ENCODE data around the gene SIGLECL1.

SIGLECL1 gene

DNA sequence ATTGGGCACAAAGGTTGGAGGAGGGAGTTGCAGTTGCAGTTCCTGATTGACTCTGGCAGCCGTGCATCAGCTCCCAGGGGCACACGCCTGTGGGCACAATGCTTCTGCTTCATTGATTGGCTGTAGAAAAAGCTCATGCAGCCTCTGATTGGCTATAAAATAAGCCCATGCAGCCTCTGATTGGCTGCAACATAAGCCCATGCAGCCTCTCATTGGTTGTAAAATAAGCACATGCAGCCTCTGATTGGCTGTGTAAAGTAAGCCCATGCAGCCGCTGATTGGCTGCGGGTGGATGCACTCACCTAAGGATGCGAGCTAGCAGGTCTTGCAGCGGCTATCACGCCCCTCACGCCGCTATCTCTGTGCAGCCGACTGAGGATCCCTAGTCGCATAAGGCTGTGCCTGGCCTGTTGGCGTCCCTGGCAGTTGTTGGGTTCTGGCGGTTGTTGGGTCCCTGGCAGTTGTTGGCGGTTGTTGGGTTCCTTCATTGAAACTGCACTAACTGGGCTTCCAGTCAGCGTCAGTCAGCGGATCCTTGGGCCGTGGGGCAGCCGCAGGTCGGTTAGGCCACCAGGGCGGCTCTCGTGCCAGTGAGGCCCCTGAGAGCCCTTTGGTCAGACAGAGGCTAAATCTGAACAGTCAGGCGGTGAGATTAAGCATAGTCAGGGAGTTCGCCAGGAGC is at the start of gene SIGLECL1:
Gene SIGLECL1, plus strand, starts transcription at position 295 of the 682 bp plus-strand sequence. CDS start 12,993 bp downstream, outside the sequence.
- no peak within 1 kb of the TSS for H2AFZ ChIP-seq (ENCODE audit: low read length)
- no peak for TF ChIP-seq EZH2 (IDR thresholded peaks at IDR 0.05; ENCODE audit: borderline replicate concordance, low read length)
- TF ChIP-seq, protein P1, sequence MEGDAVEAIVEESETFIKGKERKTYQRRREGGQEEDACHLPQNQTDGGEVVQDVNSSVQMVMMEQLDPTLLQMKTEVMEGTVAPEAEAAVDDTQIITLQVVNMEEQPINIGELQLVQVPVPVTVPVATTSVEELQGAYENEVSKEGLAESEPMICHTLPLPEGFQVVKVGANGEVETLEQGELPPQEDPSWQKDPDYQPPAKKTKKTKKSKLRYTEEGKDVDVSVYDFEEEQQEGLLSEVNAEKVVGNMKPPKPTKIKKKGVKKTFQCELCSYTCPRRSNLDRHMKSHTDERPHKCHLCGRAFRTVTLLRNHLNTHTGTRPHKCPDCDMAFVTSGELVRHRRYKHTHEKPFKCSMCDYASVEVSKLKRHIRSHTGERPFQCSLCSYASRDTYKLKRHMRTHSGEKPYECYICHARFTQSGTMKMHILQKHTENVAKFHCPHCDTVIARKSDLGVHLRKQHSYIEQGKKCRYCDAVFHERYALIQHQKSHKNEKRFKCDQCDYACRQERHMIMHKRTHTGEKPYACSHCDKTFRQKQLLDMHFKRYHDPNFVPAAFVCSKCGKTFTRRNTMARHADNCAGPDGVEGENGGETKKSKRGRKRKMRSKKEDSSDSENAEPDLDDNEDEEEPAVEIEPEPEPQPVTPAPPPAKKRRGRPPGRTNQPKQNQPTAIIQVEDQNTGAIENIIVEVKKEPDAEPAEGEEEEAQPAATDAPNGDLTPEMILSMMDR (IDR thresholded peaks at IDR 0.05; ENCODE audit: low read length), result no peak

DNA sequence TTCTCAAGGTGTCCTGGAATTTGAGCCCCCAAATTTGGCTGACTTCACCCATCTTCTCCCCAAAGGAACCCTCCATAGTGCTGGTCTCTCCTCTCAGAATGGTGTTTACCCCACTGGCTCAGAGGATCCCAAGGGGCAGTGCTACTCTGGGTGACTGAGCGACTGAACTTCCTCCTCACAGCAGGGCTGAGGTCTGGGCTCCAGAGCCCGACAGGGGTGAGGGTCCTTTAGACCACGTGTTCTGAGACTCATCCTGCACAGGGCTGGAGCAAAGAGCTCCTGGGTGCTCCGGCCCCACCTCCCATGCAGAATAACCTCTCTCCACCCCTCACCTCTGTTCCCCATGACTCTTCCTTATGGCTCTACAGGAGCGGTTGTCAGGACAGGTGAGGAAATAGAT is 49.2 kb upstream of the SIGLECL1 start:
- Histone ChIP-seq H4K20me1 (ENCODE audit: insufficient read depth, low read length) (no peaks in the 10 kb centered on the region), H3K9ac (ENCODE audit: low read length) (no peak overlapping the region), H3K4me2 (ENCODE audit: low read length) (no peak overlapping the region), H3K4me3 (ENCODE audit: low read depth, low read length, poor library complexity, severe bottlenecking) (no peak overlapping the region), H3K9me3 (ENCODE audit: low read length) (no peaks in the 10 kb centered on the region), H3K4me1 (ENCODE audit: insufficient read depth, low read length, severe bottlenecking) (no peaks in the 10 kb centered on the region), H3K9me2 (ENCODE audit: low read depth, low read length) (no peaks in the 10 kb centered on the region), H3F3A (ENCODE audit: insufficient read depth, low read length) (no peaks in the 10 kb centered on the region), H2AFZ (ENCODE audit: low read length) (no peak overlapping the region), H3K36me3 (ENCODE audit: insufficient read depth, low read length) (no peaks in the 10 kb centered on the region), H3K27ac (ENCODE audit: low read depth, low read length, poor library complexity, severe bottlenecking) (no peak overlapping the region), H3K27me3 (ENCODE audit: insufficient read depth, low read length) (0 out of 2 replicates have a peak, but pooled peaks cover 6% of the 10 kb centered on the region), H3K79me2 (ENCODE audit: insufficient read depth, low read length) (no peaks in the 10 kb centered on the region)
- TF ChIP-seq, protein P1 (IDR thresholded peaks at IDR 0.05; ENCODE audit: low read length), result no peak

More for the DNA sequence above, at the start of gene SIGLECL1:
- no peaks in the 10 kb centered on the region for H3K79me2 ChIP-seq (ENCODE audit: insufficient read depth, low read length)
- H3F3A ChIP-seq (ENCODE audit: insufficient read depth, low read length), result no peaks in the 10 kb centered on the region
- no peaks in the 10 kb centered on the region for H3K9me3 ChIP-seq (ENCODE audit: low read length)
- H3K9me2 ChIP-seq (ENCODE audit: low read depth, low read length), result no peaks in the 10 kb centered on the region
- H3K9ac ChIP-seq (ENCODE audit: low read length), result no peak within 1 kb of the TSS
- H3K27ac ChIP-seq (ENCODE audit: low read depth, low read length, poor library complexity, severe bottlenecking), result no peak within 1 kb of the TSS
- no peaks in the 10 kb centered on the region for H4K20me1 ChIP-seq (ENCODE audit: insufficient read depth, low read length)
- H3K4me1 ChIP-seq (ENCODE audit: insufficient read depth, low read length, severe bottlenecking), result no peaks in the 10 kb centered on the region
- no peaks in the 10 kb centered on the region for H3K36me3 ChIP-seq (ENCODE audit: insufficient read depth, low read length)
- H3K27me3 ChIP-seq (ENCODE audit: insufficient read depth, low read length), result no peaks in the 10 kb centered on the region; the same call in 1 of the 2 replicates
- H3K4me3 ChIP-seq (ENCODE audit: low read depth, low read length, poor library complexity, severe bottlenecking), result no peak within 1 kb of the TSS
- H3K4me2 ChIP-seq (ENCODE audit: low read length), result no peak within 1 kb of the TSS

DNA sequence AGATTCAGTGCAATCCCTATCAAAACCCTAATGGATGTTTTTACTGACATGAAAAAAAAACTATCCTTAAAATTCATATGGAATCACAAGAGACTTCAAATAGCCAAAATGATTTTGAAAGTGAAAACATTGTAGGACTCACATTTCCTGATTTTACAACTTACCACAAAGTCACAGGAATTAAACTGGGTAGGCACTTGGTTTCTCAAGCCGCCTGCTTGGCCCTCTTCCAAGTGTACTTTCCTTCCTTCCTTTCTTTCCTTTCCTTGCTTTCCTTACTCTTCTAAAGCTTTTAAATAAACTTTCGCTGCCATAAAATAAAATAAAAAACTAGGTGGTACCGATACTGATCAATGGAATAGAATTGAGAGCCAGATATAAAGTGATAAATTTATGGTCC is 47.0 kb upstream of the SIGLECL1 start:
- Histone ChIP-seq H3F3A (ENCODE audit: insufficient read depth, low read length) (no peaks in the 10 kb centered on the region), H4K20me1 (ENCODE audit: insufficient read depth, low read length) (no peaks in the 10 kb centered on the region), H3K4me2 (ENCODE audit: low read length) (no peak overlapping the region), H3K4me3 (ENCODE audit: low read depth, low read length, poor library complexity, severe bottlenecking) (no peak overlapping the region), H3K9ac (ENCODE audit: low read length) (no peak overlapping the region), H3K36me3 (ENCODE audit: insufficient read depth, low read length) (no peaks in the 10 kb centered on the region), H3K9me2 (ENCODE audit: low read depth, low read length) (no peaks in the 10 kb centered on the region), H3K27ac (ENCODE audit: low read depth, low read length, poor library complexity, severe bottlenecking) (no peak overlapping the region), H2AFZ (ENCODE audit: low read length) (no peak overlapping the region), H3K9me3 (ENCODE audit: low read length) (no peaks in the 10 kb centered on the region), H3K79me2 (ENCODE audit: insufficient read depth, low read length) (no peaks in the 10 kb centered on the region), H3K4me1 (ENCODE audit: insufficient read depth, low read length, severe bottlenecking) (no peaks in the 10 kb centered on the region), H3K27me3 (ENCODE audit: insufficient read depth, low read length) (0 out of 2 replicates have a peak, but pooled peaks cover 6% of the 10 kb centered on the region)
- TF ChIP-seq, protein P1 (IDR thresholded peaks at IDR 0.05; ENCODE audit: low read length), result no peak
- no peak for TF ChIP-seq EZH2 (IDR thresholded peaks at IDR 0.05; ENCODE audit: borderline replicate concordance, low read length)
